HL-60/S4 (cell line): Measurements from ENCODE around the gene UTS2R.
"Not testable (repeated sequence)": the region's sequence is repeated elsewhere in the genome, so short reads cannot be mapped to it uniquely, and the experiment has no call there.

ENCODE experiments used
- in situ Hi-C: fragments of 300-500 bp; cut with MboI; formaldehyde crosslinking; loops from 2 replicates; pipeline ENCODE4 v1.14.3; 2022; ENCODE audit warnings: low sequenced_read_pairs

The UTS2R gene

DNA sequence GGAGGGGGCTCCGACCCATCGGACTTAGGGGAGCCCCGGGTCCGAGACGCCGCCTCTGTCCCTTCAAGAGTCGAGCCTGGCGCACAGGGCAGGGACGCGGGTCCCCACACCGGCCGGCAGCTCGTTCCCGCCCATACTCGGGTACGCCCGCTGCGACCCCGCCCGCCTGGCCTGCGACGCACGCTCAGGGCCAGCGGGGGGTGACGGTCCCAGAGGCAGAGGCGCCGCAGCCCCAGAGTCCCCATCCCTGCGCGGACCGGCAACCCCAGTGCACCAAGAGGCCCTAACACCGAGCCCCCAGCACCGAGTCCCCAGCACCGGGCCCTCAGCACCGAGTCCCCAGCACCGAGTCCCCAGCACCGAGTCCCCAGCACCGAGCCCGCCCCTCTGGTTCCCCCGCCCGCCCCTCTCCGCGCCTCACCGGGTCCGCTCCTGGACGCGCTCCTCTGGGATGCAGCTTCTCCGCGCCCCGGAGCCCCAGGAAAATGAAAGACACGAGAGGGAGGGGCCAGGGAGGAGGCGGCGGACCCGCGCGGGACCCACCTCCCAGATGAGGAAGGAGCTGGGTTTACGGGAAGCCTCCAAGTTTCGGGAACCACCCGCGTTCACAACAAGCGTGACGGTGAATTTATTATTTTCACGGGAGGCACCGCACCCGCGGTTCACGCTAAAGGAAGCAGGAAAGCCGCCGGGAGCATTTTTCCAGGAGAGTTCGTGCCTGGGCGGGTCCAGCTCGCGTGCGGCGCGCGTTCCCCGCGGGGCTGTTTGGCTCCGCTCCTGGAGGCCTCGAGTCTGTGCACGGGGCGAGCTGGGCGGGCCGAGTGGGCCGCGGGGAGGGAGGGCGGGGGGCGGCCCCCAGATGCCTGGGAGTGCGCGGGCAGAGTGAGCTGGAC, 38.0 kb upstream of the UTS2R start, which contains the start of gene SECTM1:
TSS of gene SECTM1 (minus strand) at position 488 of the 893 bp plus-strand sequence. CDS start 6,526 bp downstream, outside the sequence.
- in situ Hi-C loops, result no loop called here

DNA sequence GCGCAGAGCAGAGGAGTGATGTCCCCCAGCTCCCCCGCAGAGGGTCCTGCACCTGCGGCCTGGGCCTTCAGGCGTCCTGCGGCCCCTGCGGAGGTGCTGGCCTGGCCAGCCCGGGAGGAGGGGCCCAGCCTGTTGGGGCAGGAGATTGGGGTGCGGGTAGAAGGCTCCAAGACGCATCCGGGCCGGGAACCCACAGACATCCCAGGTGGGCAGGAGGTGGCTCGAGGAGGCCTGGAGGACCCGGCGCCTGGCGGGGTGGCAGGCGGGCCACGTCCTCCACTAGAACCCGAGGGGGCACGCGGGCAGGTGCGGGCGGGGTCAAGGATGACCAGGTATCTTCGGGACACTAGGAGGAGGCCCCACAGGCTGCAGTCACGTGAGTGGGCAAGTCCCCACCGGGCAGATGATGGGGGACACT, 37.4 kb upstream of the UTS2R start:
- in situ Hi-C loops, result no loop called here

DNA sequence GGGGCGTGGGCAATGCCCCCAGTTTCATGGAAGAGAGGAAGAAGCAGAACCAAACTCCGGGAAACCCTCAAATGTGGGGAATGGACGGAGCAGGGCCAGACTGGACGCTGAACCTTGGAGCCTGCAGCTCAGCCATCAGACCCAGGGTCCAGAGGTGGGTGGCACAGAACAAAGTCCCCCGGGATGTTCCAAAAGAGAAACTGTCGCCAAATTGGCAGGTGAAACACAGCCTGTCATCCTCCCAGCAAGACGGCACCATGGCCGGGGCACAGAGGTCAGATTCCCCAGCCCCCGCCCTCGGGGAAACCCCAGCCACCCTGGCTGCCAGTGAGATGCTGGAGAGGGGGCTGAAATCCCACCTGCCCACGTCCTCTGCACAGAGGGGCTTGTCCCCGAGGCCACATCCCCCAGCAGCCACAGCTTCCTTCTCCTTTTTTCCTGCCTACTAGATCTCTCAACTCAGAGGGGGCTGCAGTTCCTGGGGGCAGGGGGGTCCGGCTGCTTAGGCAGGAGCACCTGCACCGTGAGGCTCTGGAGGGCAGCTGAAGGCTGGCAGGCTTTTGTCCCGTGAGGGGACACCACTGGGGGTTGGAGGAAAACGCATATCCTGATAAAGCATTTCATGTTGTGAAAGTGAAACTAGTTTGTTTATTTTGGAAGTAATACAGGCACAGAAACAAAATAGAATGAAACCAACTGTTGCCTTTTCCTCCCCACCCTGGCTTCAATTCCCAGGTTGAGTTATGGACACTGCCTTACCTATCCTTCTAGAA, 36.8 kb upstream of the UTS2R start:
- in situ Hi-C loops, result no loop called here

DNA sequence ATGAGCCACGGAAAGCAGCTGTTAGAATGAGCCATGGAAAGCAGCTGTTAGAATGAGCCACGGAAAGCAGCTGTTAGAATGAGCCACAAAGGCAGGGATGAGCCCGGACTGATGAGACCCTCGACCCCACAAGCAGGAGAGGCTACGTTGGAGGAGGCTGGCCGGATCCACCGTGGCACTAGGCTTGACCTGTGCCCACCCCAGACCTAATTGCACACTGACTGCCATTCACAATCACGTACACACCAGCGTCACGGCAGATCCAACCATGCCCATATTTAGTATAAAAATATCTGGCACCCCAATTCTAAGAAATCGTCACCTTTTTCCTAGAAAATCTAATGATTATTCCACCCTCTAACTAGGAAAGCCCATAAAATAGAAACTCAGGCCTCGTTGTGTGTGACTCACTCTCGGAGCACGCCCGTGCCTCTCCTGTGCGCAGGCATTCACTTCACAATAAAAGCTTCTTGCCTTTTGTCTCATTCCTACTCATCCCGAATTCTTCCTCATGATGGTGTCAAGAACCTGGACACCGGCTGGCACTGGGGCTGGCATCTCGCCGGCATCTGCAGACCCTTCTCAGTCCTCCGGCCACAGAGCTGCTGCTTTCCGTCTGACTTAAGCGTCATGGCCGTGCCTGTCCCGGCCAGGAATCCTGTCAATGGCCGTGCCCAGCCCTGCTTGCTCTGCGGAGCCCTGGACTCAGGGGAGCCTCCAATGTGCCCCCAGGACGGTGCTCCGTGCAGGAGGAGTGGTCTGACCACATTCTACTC, 32.5 kb upstream of the UTS2R start:
- in situ Hi-C loops, result no loop called here

DNA sequence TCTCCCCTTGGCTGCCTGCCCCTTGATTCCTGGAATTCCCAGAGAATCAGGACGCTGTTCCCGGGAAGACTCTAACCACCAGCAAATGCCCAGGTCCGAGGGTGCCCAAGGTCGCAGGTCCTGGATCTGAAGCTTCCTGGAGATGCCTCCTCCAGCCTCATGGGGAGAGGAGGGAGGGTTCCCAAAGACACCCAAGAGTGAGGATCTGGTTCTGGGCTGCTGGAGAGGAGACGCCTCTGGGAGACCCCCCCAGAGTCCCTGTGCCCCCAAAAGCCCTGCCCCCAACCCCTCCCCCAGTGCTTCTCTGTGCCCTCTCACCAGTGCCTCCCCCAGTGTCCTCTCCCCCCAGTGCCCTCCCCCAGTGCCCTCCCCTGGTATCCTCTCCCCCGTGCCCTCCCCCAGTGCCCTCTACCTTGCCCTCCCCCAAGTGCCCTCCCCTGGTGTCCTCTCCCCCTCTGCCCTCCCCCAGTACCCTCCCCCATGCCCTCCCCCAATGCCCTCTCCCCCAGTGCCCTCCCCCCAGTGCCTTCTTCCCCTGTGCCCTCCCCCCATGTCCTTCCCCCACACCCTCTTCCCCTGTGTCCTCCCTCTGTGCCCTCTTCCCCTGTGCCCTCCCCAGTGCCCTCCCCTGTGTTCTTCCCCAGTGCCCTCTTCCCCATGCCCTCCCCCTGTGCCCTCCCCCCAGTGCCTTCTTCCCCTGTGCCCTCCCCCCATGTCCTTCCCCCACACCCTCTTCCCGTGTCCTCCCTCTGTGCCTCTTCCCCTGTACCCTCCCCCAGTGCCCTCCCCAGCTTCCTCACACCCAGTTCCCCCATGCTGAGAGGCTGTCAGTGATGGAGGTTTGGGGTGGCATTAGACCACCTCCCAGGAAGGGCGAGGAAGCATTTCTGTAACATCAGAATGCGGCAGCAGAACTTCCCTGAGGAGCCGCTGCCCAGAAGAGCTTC, 31.7 kb upstream of the UTS2R start:
- in situ Hi-C loops, result no loop called here

DNA sequence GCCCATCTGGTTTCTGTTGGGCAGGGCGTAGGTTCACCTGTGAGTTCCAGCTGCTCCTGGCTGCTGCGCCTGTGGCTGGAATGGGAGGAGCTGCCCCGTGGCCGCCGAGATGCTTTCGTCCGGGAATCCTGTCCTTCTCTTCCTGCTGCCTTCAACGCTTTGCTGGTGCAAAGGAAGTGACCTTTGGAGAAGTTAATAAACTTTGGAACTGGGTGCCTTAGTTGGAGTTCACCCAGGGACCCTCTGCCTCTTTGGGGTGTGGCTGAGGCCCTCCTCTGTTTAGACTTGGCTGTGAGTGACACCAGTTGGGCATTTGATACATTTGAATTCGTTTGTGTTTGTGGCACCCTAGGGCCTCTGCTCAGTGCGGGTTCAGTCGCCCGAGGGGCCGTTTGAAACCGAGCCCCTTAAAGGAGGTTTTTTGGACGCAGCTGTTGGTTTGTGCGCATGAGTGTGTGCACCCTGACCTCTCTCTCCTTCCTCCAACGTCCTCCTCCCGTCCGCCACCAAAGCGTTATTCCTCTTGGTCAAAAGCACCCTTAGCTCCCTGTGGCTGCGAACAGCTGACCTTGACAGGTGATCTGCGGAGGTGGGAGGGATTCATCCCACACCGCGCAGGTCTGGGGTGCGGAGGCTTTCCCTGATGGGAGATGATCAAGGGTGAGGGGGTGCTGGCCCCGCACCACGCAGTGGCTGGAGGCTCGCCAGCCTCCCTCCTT, 29.0 kb upstream of the UTS2R start:
- in situ Hi-C loops, result no loop called here

DNA sequence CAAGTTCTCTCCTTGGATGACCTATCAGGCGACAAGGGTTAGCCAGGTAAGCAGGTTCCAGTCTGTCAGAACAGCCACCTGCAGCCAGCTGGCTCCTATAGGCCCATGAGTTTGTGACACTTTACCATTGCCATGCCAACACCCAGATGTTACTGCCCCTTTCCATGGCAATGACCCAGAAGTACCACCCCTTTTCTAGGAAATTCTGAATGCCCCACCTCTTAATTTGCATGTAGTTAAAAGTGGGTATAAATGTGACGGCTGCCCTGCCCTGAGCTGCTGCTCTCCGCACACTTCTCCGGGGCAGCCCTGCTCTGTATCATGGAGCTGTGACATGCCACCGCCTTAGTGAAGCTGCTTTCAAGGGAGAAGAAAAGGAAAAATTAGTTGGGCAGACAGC, 28.0 kb upstream of the UTS2R start:
- in situ Hi-C loops, result no loop called here

DNA sequence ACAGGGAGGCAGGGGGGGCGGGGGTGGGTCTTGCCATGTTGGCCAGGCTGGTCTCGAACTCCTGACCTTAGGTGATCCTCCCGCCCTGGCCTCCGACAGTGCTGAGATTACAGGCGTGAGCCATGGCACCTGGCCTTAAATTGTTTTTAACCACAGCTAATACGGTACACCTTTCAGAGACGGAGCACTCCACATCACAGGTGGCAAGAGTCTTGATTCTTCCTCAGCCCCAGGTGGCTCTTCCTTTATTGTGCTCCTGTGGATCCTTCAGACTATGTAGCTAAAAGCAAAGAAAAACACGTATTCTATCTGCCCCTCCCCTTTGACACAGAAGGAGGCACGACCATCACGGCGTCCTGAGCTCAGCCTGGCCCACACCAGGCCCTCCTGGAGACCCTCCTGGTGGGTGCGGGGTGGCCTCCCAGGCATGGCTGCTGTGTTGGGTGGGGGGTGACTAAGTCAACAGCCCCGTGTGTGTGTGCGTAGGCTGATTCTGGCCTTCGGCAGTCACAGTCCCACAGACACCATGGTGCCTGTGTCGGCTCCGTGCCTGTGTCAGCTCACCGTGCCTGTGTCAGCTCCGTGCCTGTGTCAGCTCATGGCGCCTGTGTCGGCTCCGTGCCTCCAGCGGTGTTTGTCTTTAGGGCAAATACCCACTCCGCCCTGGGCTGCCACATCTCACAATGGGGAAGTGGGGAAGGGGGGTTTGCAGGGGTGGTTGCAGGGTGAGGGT, 27.2 kb upstream of the UTS2R start:
- in situ Hi-C loops, result no loop called here

DNA sequence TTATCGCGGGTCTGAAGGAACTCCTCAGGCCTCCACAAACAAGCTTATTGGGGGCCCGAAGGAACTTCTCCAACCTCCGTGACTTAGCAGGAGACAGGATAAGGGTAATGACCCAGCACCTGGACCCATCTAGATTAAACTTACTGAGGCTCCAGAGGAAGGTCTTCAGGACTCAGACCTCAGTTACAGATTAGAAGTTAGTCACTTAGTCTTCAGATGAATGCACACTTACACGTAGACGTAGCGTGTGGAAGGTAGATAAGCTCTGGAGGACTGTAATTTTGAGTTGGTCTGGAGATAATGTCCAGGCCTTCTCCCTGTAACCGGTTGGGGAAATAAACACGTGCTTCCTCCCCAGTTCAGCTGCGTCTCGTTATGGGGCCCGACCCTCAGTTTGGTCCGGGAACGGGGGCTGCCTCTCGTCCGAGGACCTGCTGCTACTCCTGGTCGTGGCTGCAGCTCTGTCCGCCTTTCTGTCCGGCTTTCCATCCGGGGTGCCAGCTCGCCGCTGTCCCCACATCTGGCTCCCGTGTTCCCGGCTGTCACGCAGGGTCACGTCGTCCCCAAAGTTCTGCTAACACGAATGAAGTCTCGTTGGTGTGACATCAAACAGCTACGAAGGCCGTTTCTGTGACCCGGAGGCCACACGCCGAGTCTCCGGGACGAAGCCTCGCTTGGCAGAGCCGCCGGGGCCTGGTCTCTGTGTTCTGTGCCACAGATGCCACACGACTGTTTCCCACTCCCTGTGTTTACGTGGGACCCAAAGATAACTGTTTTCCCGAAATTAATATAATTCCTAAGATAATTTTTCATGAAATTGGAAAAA, 26.2 kb upstream of the UTS2R start:
- in situ Hi-C loops, result no loop called here

DNA sequence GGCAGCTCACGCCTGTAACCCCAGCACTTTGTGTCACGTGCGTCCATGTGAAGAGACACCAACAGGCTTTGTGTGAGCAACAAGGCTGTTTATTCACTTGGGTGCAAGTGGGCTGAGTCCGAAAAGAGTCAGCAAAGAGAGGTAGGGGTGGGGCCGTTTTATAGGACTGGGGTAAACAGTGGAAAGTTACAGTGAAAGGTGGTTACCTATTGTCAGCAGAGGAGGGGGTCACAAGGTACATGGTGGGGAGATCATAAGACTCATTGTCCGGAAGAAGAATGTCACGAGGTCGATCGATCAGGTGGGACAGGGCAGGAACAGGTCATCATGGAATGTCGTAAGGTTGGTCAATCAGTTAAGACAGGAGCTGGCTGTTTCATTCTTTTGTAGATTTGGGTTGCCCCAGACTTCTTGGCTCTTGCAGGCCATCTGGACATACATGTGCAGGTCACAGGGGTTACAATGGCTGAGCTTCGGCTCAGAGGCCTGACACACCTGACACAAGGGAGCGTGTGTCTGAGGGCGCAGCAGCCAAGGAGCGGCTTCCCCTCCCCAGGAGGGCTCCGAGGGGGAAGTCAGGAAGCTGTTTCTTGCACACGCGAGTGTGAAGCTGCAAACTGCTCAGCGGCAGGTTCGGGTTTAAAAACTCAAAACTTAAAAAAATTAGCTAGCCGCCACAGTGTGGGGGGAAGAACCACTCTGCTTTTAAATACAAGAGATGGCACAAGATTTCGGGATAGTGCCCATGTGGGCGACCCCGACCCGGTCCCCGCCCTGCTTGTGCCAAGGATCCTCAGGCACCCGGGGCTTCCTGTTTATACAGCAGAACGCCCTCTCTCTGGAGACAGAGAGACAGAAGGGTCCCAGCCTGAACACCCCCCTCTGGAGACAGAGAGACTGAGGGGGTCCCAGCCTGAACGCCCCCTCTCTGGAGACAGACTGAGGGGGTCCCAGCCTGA, 24.9 kb upstream of the UTS2R start:
- in situ Hi-C loops, result no loop called here

DNA sequence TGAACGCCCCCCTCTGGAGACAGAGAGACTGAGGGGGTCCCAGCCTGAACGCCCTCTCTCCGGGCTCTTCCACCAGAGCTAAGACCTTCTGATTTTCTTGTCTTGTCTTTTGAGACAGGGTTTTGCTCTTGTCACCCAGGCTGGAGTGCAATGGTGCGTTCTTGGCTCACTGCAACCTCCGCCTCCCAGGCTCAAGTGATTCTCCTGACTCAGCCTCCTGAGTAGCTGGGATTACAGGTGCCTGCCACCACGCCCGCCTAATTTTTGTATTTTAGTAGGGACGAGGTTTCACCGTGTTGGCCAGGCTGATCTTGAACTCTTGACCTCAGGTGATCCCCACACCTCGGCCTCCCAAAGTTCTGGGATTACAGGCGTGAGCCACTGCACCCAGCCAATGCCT, 23.6 kb upstream of the UTS2R start:
- in situ Hi-C loops, result not testable (repeated sequence)

DNA sequence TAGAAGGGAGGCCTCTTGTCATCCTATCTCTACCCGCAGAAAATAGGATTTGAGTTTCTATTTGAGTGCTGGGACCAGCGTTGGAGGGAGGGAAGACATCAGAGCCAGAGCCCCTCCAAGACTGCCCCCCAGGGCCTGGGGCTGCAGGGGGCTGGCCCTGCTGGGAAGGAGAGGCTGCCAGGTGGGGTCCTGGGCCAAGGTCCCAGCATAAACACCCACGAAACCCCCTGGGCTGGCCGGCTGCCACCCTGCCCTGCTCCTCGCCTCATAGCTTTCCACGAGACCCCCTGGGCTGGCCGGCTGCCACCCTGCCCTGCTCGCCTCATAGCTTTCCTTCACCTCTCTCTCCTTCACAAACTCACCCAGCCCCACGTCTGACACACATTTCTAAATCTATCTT, 23.1 kb upstream of the UTS2R start:
- in situ Hi-C loops, result no loop called here

DNA sequence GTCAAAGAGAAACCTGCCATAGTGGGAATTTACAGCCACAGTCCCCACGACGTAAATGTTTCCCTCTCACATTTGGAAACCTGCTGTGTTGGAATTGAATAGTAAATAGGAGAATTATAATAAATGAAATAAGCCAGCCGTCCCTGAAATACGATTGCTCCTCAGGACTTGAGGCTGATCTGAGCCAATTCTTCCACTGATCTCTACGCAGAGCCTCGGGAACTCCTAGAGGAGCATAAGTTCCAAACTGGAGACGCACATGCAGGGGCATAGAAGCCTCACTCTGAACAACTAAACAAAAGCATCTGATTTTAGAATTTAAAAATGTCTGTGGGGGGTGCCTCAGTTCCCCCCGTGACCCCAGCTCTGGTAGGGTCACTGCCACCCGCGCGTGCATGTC, 22.7 kb upstream of the UTS2R start:
- in situ Hi-C loops, result no loop called here

DNA sequence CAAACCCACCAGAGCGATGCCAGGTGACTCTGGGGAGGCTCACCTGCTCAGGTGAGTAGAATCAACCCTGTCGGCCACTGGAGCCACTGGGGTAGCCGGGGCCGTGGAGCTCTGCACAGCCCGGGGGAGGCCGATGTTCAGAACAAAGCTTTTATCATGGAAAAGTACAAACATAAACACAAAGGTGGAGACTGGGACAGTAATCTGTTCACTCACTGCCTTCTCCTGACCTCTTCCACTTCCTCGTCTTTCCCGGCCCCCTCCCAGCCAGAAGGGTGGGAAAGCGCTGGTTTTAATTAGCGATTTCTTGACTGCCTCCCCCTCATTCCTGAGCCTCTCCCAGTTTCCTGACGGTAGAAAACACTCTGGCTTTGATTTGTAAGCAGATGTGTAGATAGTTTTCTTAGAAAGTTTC, 22.3 kb upstream of the UTS2R start:
- in situ Hi-C loops, result no loop called here

DNA sequence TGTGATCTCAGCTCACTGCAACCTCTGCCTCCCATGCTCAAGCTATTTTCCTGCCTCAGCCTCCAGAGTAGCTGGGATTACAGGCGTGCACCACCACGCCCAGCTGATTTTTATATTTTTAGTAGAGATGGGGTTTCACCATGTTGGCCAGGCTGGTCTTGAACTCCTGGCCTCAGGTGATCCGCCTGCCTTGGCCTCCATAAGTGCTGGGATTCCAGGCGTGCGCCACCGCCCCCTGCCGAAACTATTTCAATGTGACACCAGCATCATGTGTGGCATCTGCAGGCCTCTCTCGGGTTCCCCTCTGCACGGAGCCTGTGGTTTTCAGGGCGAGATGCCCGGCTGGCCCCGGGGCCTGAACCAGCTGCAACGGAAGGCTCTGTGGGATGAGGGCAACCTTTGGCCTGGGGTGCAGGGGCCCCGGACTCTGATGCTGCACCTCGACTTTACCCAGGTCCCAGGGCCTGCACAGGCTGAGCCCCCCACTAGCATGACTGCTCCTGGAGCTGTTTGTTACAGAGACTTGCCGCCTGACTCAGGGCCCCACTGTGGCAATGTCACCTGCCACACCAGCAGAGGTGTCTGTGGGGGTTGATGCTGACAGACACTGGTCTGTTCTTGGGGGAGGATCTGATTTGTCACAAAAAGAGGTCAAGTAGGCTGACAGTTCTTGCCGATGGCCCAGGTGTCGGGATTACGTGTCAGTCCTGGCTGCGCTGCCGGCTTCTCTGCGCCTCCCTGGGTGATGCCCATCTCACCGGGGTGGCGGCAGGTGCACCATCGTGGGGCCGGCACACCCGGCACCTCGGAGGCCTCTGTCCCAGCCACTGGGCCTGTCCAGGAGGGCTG, 21.2 kb upstream of the UTS2R start:
- in situ Hi-C loops, result loop anchor here (10.0 kb wide), 1 partner anchor 414 kb away; no protein-coding TSS in a partner anchor

DNA sequence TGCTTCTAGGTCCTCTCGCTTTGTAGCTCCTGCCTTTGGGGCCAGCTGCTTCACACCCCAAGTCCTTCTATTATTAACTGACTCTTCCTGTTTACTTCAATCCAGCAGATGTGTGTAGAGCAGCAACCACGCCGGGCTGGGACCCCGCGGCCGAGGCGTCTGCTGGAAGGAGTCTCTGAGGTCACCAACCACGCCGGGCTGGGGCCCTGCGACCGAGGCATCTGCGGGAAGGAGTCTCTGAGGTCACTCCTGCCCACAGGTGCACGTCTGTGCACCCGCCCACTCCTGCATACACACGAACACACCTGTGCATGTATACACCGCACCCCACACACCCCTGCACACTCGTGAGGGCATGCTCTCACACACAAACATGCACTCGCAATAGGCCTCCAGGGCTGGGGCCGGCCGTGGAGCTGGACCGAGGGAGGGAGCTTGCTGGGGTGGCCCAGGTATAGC, 20.3 kb upstream of the UTS2R start:
- in situ Hi-C loops, result loop anchor here (10.0 kb wide), 1 partner anchor 414 kb away; no protein-coding TSS in a partner anchor
